GM10248 (cell line): Measurements from ENCODE around the gene NTNG1.

ENCODE experiments used
- CTCF ChIA-PET: fragments of 300-600 bp; sonication (Branson Sonifier 250); formaldehyde crosslinking; extraction: SDS; loops from one replicate; lab custom pipeline; 2021; ENCODE audit warnings: antibody characterized with exemption; lab: Yijun Ruan, JAX
- POLR2A ChIA-PET: fragments of 350-650 bp; sonication (Branson Sonifier 250); formaldehyde crosslinking; extraction: SDS; loops from one replicate; lab custom pipeline; 2020; ENCODE audit warnings: antibody characterized with exemption; lab: Yijun Ruan, JAX
- DNase-seq: peaks from one replicate; pipeline ENCODE4 v3.0.0; 2012; ENCODE audit errors: extremely low spot score
- TF ChIP-seq, protein P1 (sequence below): IDR thresholded peaks from 2 replicates; pipeline ENCODE4 v1.5.1; 2012; ENCODE audit warnings: mild to moderate bottlenecking, low read depth; ENCODE audit errors: extremely low read depth, missing control alignments, control extremely low read depth

Gene NTNG1

GRCh38 chr1:107139833-107140702 is 771 bp upstream of the NTNG1 start:
- peak; percentile 41 for DNase-seq
- TF ChIP-seq, protein P1, sequence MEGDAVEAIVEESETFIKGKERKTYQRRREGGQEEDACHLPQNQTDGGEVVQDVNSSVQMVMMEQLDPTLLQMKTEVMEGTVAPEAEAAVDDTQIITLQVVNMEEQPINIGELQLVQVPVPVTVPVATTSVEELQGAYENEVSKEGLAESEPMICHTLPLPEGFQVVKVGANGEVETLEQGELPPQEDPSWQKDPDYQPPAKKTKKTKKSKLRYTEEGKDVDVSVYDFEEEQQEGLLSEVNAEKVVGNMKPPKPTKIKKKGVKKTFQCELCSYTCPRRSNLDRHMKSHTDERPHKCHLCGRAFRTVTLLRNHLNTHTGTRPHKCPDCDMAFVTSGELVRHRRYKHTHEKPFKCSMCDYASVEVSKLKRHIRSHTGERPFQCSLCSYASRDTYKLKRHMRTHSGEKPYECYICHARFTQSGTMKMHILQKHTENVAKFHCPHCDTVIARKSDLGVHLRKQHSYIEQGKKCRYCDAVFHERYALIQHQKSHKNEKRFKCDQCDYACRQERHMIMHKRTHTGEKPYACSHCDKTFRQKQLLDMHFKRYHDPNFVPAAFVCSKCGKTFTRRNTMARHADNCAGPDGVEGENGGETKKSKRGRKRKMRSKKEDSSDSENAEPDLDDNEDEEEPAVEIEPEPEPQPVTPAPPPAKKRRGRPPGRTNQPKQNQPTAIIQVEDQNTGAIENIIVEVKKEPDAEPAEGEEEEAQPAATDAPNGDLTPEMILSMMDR: no peak
- POLR2A ChIA-PET: interaction anchor here (0.7 kb wide), 1 partner anchor 154 kb away, joined by 5 read pairs; no protein-coding TSS in a partner anchor
- CTCF ChIA-PET: interaction anchor here (0.8 to 2.5 kb wide), 4 partner anchors 9 to 26 kb away, joined by 3 to 11 read pairs (median 4); no protein-coding TSS in a partner anchor

GRCh38 chr1:107141491-107142126 is 770 bp downstream of the NTNG1 start:
- CTCF ChIA-PET: interaction anchor here (0.9 to 2.8 kb wide), 10 partner anchors 8 to 532 kb away, joined by 3 to 11 read pairs (median 3); no protein-coding TSS in a partner anchor
- TF ChIP-seq, protein P1: no peak
- DNase-seq: peak; percentile 41
- POLR2A ChIA-PET: no interaction called here

- TF ChIP-seq, protein P1: peak; percentile 40
- DNase-seq: no peak
- POLR2A ChIA-PET: no interaction called here
- CTCF ChIA-PET: interaction anchor here (0.7 to 2.8 kb wide), 13 partner anchors 8 to 532 kb away, joined by 3 to 11 read pairs (median 3); no protein-coding TSS in a partner anchor
Observed at GRCh38 chr1:107142140-107142542, 1.3 kb downstream of the NTNG1 start.

GRCh38 chr1:107142666-107143065 is 1.8 kb downstream of the NTNG1 start:
- CTCF ChIA-PET: interaction anchor here (0.7 to 2.8 kb wide), 11 partner anchors 9 to 176 kb away, joined by 3 to 11 read pairs (median 4); no protein-coding TSS in a partner anchor
- no peak for DNase-seq
- POLR2A ChIA-PET: no interaction called here
- TF ChIP-seq, protein P1: no peak

- ChIA-PET CTCF (interaction anchor here (0.9 to 1.1 kb wide), 2 partner anchors 11 to 89 kb away, joined by 3 read pairs; partner anchors contain the start of gene PRMT6), POLR2A (no interaction called here)
- DNase-seq: no peak
- TF ChIP-seq, protein P1: no peak
Observed at GRCh38 chr1:107145637-107146036, 4.8 kb downstream of the NTNG1 start.

DNA sequence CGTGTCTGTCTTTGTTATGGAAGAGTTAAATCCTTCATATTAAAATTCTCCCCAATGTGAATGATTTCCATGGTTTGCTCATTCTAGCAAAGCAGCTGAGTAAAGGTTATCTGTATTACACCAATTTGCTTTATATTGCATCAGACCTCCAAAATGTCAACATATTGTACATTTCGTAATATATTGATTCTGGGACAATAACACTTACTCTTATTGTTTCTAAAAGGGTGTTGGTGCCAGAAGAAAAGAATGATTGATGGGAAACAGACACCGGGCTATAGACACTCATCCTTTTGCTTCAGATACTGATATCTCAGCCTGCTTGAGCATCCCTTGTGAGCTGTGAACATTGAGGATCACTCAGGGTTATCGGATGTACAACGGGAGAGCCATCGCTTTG is 7.0 kb downstream of the NTNG1 start:
- ChIA-PET POLR2A (no interaction called here), CTCF (interaction anchor here (1.2 to 2.1 kb wide), 2 partner anchors 9 to 15 kb away, joined by 4 to 7 read pairs; no protein-coding TSS in a partner anchor)
- TF ChIP-seq, protein P1: no peak
- no peak for DNase-seq
